K562 (cell line): Measurements from ENCODE around the gene EVL. TPM values are rescaled to one million over a fixed set of nuclear protein-coding genes. Genes with fewer than 3 reads are reported as not detected.

Experiments used
- ATAC-seq: fragments of 200-7000 bp; cut with Tn5 transposase; 3 replicates; pipeline ENCODE4 v1.9.1; 2020; ENCODE audit warnings: moderate library complexity
- BruUV-seq: library from RNA; stranded (reverse); fragments of 400-500 nt; replicated peaks from 2 replicates; lab custom pipeline; 2021; lab: Mats Ljungman, UMichigan
- CTCF ChIA-PET: fragments of 300-600 bp; formaldehyde crosslinking; extraction: SDS; loops from one replicate; lab custom pipeline; 2021; ENCODE audit warnings: low intra/inter-chr PET ratio; lab: Yijun Ruan, JAX
- POLR2A ChIA-PET: fragments of 300-600, 350-650 bp; sonication (Branson Sonifier 250); formaldehyde crosslinking; extraction: SDS; loops from one replicate; lab custom pipeline; 2021; ENCODE audit warnings: antibody characterized with exemption, inconsistent platforms; lab: Yijun Ruan, JAX
- DNase-seq, 4 experiments: peaks; one replicate each; pipeline versions ENCODE4 v3.0.0 to v3.0.0-alpha.2; 2011 to 2018; ENCODE audit warnings: low spot score in 3 of 4, mixed read lengths in 3 of 4; ENCODE audit errors: extremely low read depth in 1 of 4
- FAIRE-seq: peaks from 2 replicates; lab custom pipeline; 2011; peaks lifted over from hg19 to GRCh38; lab: Jason Lieb, UNC
- H2AFZ ChIP-seq: 2 replicates; pipeline ENCODE4 v1.6.0; 2011; ENCODE audit warnings: low read depth, low read length, control low read depth, inconsistent platforms
- H3K27ac ChIP-seq: fragments of 200-600 bp; 3 replicates; pipeline ENCODE4 v1.8.0; 2011; ENCODE audit warnings: low read depth, mild to moderate bottlenecking, control low read depth, inconsistent platforms, low read length, moderate library complexity, mixed read lengths; ENCODE audit errors: extremely low read depth
- H3K27me3 ChIP-seq, 2 experiments: fragments of 300-600 bp in 1 of 2; 2 replicates in 1 of 2; 3 replicates in 1 of 2; pipeline versions ENCODE4 v1.6.0 to v1.8.0; 2011; ENCODE audit warnings: inconsistent platforms in 2 of 2, low read length in 2 of 2, mild to moderate bottlenecking in 1 of 2, mixed read lengths in 1 of 2, moderate library complexity in 1 of 2; ENCODE audit not compliant: control insufficient read depth in 2 of 2, insufficient read depth in 2 of 2
- H3K36me3 ChIP-seq: fragments of 300-600 bp; 3 replicates; pipeline ENCODE4 v1.8.0; 2011; ENCODE audit warnings: mild to moderate bottlenecking, low read length, inconsistent platforms; ENCODE audit not compliant: control insufficient read depth, insufficient read depth
- H3K4me1 ChIP-seq, 2 experiments: fragments of 200-600 bp in 1 of 2; replicated peaks in 1 of 2; 2 replicates in 1 of 2; 3 replicates in 1 of 2; pipeline versions ENCODE4 v1.5.1 to v1.8.0; 2011; ENCODE audit warnings: inconsistent platforms in 2 of 2, low read length in 2 of 2, mild to moderate bottlenecking in 1 of 2, mixed read lengths in 1 of 2, moderate library complexity in 1 of 2; ENCODE audit not compliant: control insufficient read depth in 2 of 2, insufficient read depth in 2 of 2
- H3K4me2 ChIP-seq: 2 replicates; pipeline ENCODE4 v1.6.1; 2011; ENCODE audit warnings: low read length, control low read depth, inconsistent platforms, mixed read lengths; ENCODE audit not compliant: insufficient read depth
- H3K4me3 ChIP-seq: fragments of 200-600 bp; sonication (generic), shearing (Covaris generic); 2 replicates; pipeline ENCODE4 v1.5.1; 2016; ENCODE audit warnings: control low read depth, inconsistent platforms
- H3K79me2 ChIP-seq: fragments of 200-600 bp; 3 replicates; pipeline ENCODE4 v1.8.0; 2011; ENCODE audit warnings: low read length, inconsistent platforms; ENCODE audit not compliant: control insufficient read depth, insufficient read depth
- H3K9ac ChIP-seq, 2 experiments: 2 replicates each; pipeline versions ENCODE4 v1.6.0 to v1.6.1; 2011; ENCODE audit warnings: low read depth in 2 of 2, low read length in 2 of 2, control low read depth in 1 of 2, inconsistent platforms in 1 of 2, mild to moderate bottlenecking in 1 of 2, mixed read lengths in 1 of 2; ENCODE audit not compliant: insufficient read depth in 1 of 2
- H3K9me1 ChIP-seq: one replicate; pipeline ENCODE4 v1.6.0; 2011; ENCODE audit warnings: inconsistent platforms, mild to moderate bottlenecking, low read length, moderate library complexity; ENCODE audit not compliant: control insufficient read depth, insufficient read depth
- H3K9me3 ChIP-seq: replicated peaks from 2 replicates; pipeline ENCODE4 v1.5.1; 2011; ENCODE audit warnings: low read depth, low read length, inconsistent platforms; ENCODE audit not compliant: control insufficient read depth, insufficient read depth
- H4K20me1 ChIP-seq: replicated peaks from 2 replicates; pipeline ENCODE4 v1.6.1; 2011; ENCODE audit warnings: low read length, inconsistent platforms, mixed read lengths; ENCODE audit not compliant: control insufficient read depth, insufficient read depth
- CBX5 ChIP-seq: IDR thresholded peaks from 2 replicates; pipeline ENCODE4 v1.6.1; 2014; ENCODE audit warnings: low read depth, borderline replicate concordance
- E2F5 ChIP-seq: sonication (generic); formaldehyde crosslinking; IDR thresholded peaks from 2 replicates; pipeline ENCODE4 v1.8.0; 2022; ENCODE audit warnings: mild to moderate bottlenecking, missing genetic modification reagents
- ETS2 ChIP-seq: IDR thresholded peaks from 2 replicates; pipeline ENCODE4 v1.6.1; 2016; ENCODE audit warnings: borderline replicate concordance, missing genetic modification characterization, mild to moderate bottlenecking, moderate library complexity, missing compliant biosample characterization; ENCODE audit not compliant: poor library complexity, severe bottlenecking
- EZH2 ChIP-seq: IDR thresholded peaks from 2 replicates; pipeline ENCODE4 v1.6.1; 2012; ENCODE audit warnings: low read depth, mild to moderate bottlenecking, inconsistent platforms, low read length, borderline replicate concordance
- FOSL1 ChIP-seq: fragments of 200-800 bp; sonication (Bioruptor generic); conservative IDR thresholded peaks from 2 replicates; pipeline ENCODE4 v1.6.1; 2016; ENCODE audit warnings: missing genetic modification characterization, missing compliant biosample characterization
- JUNB ChIP-seq: fragments of 450-650 bp; formaldehyde crosslinking; conservative IDR thresholded peaks from 2 replicates; pipeline ENCODE4 v1.4.0; 2020; ENCODE audit warnings: mild to moderate bottlenecking
- MECOM ChIP-seq: fragments of 250-450 bp; sonication (Bioruptor Pico); IDR thresholded peaks from 2 replicates; pipeline ENCODE4 v1.8.0; 2022; ENCODE audit warnings: inconsistent platforms
- NELFE ChIP-seq: IDR thresholded peaks from 2 replicates; pipeline ENCODE4 v1.6.1; 2011; ENCODE audit warnings: mild to moderate bottlenecking; ENCODE audit not compliant: insufficient read depth, insufficient read length
- NR2C1 ChIP-seq, 2 experiments: fragments of 450-650 bp; IDR thresholded peaks; 2 replicates each; pipeline ENCODE4 v1.6.1; 2017; ENCODE audit warnings: mild to moderate bottlenecking in 2 of 2, antibody characterized with exemption in 1 of 2, inconsistent platforms in 1 of 2, missing compliant biosample characterization in 1 of 2, missing genetic modification characterization in 1 of 2
- SRSF1 ChIP-seq: fragments of 200-400 bp; formaldehyde crosslinking; IDR thresholded peaks from 2 replicates; pipeline ENCODE4 v1.6.1; 2017; ENCODE audit warnings: mild to moderate bottlenecking, low read depth, low read length, moderate library complexity
- TFAM ChIP-seq: fragments of 250-450 bp; sonication (Bioruptor Pico); conservative IDR thresholded peaks from 2 replicates; pipeline ENCODE4 v1.5.0; 2021; ENCODE audit warnings: mild to moderate bottlenecking, moderate library complexity
- ZBTB17 ChIP-seq: fragments of 450-650 bp; formaldehyde crosslinking; IDR thresholded peaks from 2 replicates; pipeline ENCODE4 v1.4.0; 2020; ENCODE audit warnings: mild to moderate bottlenecking
- ZBTB33 ChIP-seq: sonication (generic); formaldehyde crosslinking; IDR thresholded peaks from 2 replicates; pipeline ENCODE4 v1.8.1; 2023; ENCODE audit warnings: mild to moderate bottlenecking, missing genetic modification reagents
- ZNF384 ChIP-seq: IDR thresholded peaks from 2 replicates; pipeline ENCODE4 v1.6.1; 2012; ENCODE audit warnings: low read depth, low read length, improper control_type of control experiment
- WGBS: fragments of 100-300 bp; shearing (Covaris generic); methylation state at CpG from one replicate; pipeline ENCODE4 v1.1.6; 2016; ENCODE audit warnings: low coverage, mixed read lengths; ENCODE audit not compliant: insufficient coverage; ENCODE audit errors: missing lambda C conversion rate; 5-methylcytosine and 5-hydroxymethylcytosine counted together
- in situ Hi-C: fragments of 300-500 bp; cut with MboI; formaldehyde crosslinking; loops from 4 replicates; pipeline ENCODE4 v1.15.0; 2018; ENCODE audit warnings: inconsistent platforms, mixed read lengths
- intact Hi-C: fragments of 100-400 bp; cut with micrococcal nuclease; formaldehyde crosslinking; loops from 2 replicates; pipeline ENCODE4 v1.14.2; 2022
- polyA plus RNA-seq, 8 experiments: library from polyadenylated mRNA; depleted of rRNA in 4 of 8; stranded (reverse) in 5 of 8; unstranded in 3 of 8; fragments of >200 nt; fragmentation: Nextera tagmentation in 2 of 8; fragmentation: Illumina TruSeq in 1 of 8; extraction: Ambion mirVana in 2 of 8; extraction: Trizol in 1 of 8; gene quantifications; 2 replicates each; pipeline versions ENCODE4 v1.2.1 to v1.2.3, GENCODE V29; 2011 to 2014; ENCODE audit warnings: inconsistent platforms in 1 of 8, missing spikeins in 1 of 8
- total RNA-seq, 7 experiments: library from RNA; depleted of rRNA in 6 of 7; stranded (reverse); fragments of >200 nt in 6 of 7; fragmentation: Illumina TruSeq in 2 of 7; extraction: Trizol in 2 of 7; gene quantifications; 2 replicates each; pipeline versions ENCODE4 v1.2.1 to v1.2.3, GENCODE V29; 2011 to 2021; ENCODE audit warnings: low replicate concordance in 1 of 7

The EVL gene
- total and polyA plus RNA-seq, 9 of the 15 experiments (the other 6 are each of a cell fraction or from before 2014, with no cell fraction given), result 2.9 to 43.4 (median 23.9) TPM

- H3K27me3 ChIP-seq, result no peaks in the 10 kb centered on the region
- no peaks in the 10 kb centered on the region for H3K9me3 ChIP-seq
- no peak overlapping the region for H2AFZ ChIP-seq
- 87% methylated on average over 3 of the region's 3 CpGs for WGBS
- FAIRE-seq (no peak), DNase-seq (no peak), ATAC-seq (no peak)
- no peak overlapping the region for H3K4me2 ChIP-seq
- no peaks in the 10 kb centered on the region for H4K20me1 ChIP-seq
- H3K9ac ChIP-seq, result no peak overlapping the region
- no peaks in the 10 kb centered on the region for H3K9me1 ChIP-seq
- intact Hi-C loops (no loop called here), in situ Hi-C loops (no loop called here)
- CTCF ChIA-PET, result no interaction called here
- H3K36me3 ChIP-seq, result peaks cover 13% of the 10 kb centered on the region; the same call in 1 of the 3 replicates
- peaks cover 11% of the 10 kb centered on the region; the same call in 2 of the 3 replicates for H3K79me2 ChIP-seq
- no TSS peak for BruUV-seq
- TF ChIP-seq ETS2 (no peak), FOSL1 (tag) (no peak)
- POLR2A ChIA-PET, result interaction anchor here (1.2 kb wide), 1 partner anchor 14 kb away, joined by 5 read pairs; no protein-coding TSS in a partner anchor
- H3K4me3 ChIP-seq, result no peak overlapping the region
- H3K4me1 ChIP-seq, result peaks cover 16% of the 10 kb centered on the region in 2 experiments; a peak in 4 of 5 replicates
- H3K27ac ChIP-seq, result no peak overlapping the region
Measured at GRCh38 chr14:100082723-100083122, 17.5 kb downstream of the EVL start.

GRCh38 chr14:100083706-100084105 lies 18.5 kb downstream of the EVL start:
- peaks cover 8 to 11% of the 10 kb centered on the region in 2 experiments; a peak in 4 of 5 replicates for H3K4me1 ChIP-seq
- CTCF ChIA-PET, result interaction anchor here (0.7 kb wide), 1 partner anchor 68 kb away, joined by 8 read pairs; no protein-coding TSS in a partner anchor
- DNase-seq, result no peak
- no peak for TF ChIP-seq SRSF1
- no peak for TF ChIP-seq ZBTB17
- no peak for TF ChIP-seq MECOM (CRISPR knock-in tag)
- TF ChIP-seq JUNB (CRISPR knock-in tag), result no peak
- TF ChIP-seq CBX5, result no peak
- no peak for TF ChIP-seq EZH2
- TF ChIP-seq NELFE, result no peak
- TF ChIP-seq ZBTB33 (CRISPR knock-in tag), result no peak
- no peak for TF ChIP-seq ZNF384
- TF ChIP-seq NR2C1 (IDR thresholded peaks at IDR 0.05), result no peak
- no peak for TF ChIP-seq NR2C1 (tag; IDR thresholded peaks at IDR 0.05)
- TF ChIP-seq TFAM (CRISPR knock-in tag), result no peak
- no peak for TF ChIP-seq E2F5

More at GRCh38 chr14:100083706-100084105, 18.5 kb downstream of the EVL start:
- WGBS, result 55% methylated on average over 1 of the region's 2 CpGs
- Histone ChIP-seq H3K9me1 (no peaks in the 10 kb centered on the region), H3K36me3 (peaks cover 16% of the 10 kb centered on the region; the same call in 1 of the 3 replicates), H3K4me3 (no peak overlapping the region), H3K4me2 (no peak overlapping the region), H3K27me3 (no peaks in the 10 kb centered on the region), H3K79me2 (peaks cover 4% of the 10 kb centered on the region; the same call in 2 of the 3 replicates), H3K9ac (no peak overlapping the region), H3K27ac (no peak overlapping the region), H2AFZ (no peak overlapping the region), H4K20me1 (no peaks in the 10 kb centered on the region), H3K9me3 (no peaks in the 10 kb centered on the region)
- intact Hi-C loops, result no loop called here
- in situ Hi-C loops, result no loop called here
- no TSS peak for BruUV-seq
- ATAC-seq (no peak), FAIRE-seq (no peak)
- POLR2A ChIA-PET, result no interaction called here
